Retina (tissue), 1 donor: ENCODE results near the gene ARPC1A.
"Not testable (repeated sequence)": the region's sequence is repeated elsewhere in the genome, so short reads cannot be mapped to it uniquely, and the experiment has no call there.

Experiments
- DNase-seq: peaks from one replicate; pipeline ENCODE4 v3.0.0-alpha.2; 2016

The ARPC1A gene

DNA sequence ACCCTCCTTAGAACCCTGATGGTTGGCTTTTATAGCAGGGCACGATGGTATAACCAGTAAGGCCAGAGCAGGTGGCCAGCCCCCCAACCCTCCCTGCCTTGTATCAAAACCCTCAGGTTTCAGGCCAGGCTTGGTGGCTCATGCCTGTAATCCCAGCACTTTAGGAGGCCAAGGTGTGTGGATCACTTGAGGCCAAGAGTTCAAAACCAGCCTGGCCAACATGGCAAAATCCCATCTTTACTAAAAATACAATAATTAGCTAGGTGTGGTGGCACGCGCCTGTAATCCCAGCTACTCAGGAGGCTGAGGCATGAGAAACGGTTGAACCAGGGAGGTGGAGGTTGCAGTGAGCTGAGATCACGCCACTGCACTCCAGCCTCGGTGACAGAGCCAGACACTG lies 3.0 kb upstream of the ARPC1A start:
- not testable (repeated sequence) for DNase-seq

DNA sequence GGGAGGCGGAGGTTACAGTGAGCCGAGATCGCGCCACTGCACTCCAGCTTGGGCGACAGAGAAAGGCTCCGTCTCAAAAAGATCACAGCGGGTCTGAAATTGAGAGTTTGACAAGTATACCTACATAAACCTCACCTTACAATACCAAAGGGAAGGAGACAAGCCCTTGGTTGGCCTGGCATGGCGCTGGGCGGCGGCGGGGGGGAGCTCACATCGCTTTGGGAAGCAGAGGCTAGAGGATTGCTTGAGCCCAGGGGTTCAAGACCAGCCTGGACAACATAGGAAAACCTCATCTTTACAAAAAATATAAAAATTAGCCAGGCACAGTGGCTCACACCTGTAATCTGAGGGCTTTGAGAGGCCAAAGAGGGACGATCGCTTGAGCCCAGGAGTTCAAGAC lies 1.1 kb upstream of the ARPC1A start:
- peak; percentile 3 for DNase-seq

DNA sequence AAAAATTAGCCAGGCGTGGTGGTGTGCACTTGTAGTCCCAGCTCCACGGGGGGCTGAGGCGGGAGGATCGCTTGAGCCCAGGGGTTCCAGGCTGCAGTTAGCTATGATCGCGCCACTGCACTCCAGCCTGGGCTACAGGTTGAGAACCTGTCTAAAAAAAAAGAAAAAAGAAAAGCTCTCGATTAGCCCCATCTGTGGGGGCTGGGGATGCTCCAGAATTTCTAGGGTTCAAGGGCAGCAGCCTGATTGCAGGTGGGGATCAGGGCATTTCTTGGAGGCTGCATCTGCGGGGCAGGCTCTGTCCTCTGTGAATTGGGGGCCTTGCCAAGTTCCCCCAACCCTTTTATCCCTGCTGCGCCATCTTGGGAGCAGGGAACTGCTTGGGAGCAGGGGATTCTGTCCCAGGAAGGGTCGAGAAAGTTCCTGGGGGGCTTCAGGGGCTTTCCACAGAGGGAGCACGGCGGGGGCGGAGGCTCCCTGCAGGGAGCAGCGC lies 651 bp upstream of the ARPC1A start:
- DNase-seq: no peak

DNA sequence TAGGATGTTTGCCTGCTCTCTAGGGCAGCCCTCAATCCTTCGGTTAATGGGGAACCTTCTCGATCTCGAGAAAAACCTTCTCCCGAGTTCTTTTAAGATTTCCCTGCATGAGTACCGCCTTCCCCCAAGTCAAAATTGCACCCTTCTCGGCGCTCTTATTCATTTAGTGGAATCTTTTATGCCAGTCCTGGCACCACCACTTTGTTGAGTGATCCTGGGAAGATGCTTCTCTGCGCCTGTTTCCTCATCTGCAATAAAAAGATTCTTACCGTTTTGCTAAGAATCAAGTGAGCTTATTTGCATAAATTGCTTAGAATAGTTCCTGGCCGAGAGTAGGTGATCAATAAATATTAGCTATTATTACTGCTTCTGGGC lies 697 bp downstream of the ARPC1A start:
- no peak for DNase-seq

DNA sequence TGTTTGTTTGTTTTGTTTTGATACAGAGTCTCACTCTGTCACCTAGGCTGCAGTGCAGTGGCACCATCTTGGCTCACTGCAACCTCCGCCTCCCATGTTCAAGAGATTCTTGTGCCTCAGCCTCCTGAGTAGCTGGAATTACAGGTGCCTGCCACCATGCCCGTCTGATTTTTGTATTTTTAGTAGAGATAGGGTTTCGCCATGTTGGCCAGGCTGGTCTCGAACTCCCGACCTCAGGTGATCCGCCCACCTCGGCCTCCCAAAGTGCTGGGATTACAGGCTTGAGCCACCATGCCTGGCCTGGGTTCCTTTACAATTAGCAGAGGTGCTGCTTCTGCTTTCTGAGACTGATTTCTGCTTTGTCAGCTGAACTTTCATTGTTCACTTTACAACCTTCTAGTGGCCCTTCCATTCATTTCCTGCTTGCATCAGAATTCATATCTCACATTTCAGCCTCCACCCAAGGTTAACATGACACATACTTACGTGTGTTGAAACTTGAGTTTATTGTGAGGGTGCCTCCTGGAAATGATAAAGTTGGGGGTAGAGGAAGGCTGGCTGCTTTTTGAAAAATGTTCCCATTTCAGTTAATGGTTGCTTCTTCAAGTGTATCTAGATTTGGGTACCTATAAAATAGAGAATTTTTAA lies 4.7 kb downstream of the ARPC1A start:
- not testable (repeated sequence) for DNase-seq

DNA sequence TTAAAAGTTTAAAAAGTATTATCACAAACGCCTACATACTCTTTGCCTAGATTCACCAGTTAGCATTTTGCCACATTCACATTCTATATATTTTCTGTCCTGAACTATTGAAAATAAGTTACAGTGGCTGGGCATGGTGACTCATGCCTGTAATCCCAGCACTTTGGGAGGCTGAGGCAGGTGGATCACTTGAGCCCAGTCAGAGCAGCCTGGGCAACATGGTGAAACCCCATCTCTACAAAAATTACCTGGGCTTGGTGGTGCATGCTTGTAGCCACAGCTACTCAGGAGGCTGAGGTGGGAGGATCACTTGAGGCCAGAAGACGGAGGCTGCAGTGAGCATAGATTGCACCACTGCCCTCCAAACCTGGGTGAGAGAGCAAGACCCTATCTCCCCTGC lies 5.3 kb downstream of the ARPC1A start:
- no peak for DNase-seq

DNA sequence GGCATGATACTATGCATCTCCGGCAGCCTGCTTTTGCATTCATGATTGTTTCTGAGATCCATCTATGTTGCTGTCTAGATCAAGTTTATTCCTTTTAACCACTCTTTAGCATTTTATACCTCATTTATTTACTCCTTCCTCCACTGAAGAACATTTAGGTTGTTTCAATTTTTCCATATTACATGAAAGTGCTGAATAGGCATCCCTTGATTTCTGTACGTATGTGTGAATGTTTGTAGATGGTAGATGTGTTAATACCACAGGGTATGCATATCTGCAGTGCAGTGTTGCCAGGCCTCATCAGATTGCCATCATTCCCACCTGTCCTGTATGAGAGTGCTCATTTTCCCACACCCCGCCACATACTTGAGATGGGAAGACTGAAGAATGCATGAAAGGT lies 13.9 kb downstream of the ARPC1A start:
- no peak for DNase-seq

DNA sequence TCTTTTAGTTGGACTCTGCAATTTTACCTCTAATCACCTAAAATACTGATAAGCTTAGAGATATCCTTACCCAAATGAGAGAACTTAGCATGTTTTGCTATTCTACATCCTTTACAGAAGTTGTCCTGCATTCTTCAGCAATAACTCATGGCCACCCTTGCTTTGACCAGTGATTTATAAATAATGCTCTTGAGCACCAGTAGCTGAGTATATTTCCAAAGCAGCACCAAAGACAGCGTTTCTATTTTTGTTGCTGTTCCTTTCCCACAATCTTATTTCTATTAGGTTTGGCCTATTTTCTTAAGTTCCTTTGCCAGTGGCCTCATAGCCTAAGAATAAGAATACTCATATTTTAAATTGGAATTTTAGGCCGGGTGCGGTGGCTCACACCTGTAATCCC lies 15.0 kb downstream of the ARPC1A start:
- no peak for DNase-seq

DNA sequence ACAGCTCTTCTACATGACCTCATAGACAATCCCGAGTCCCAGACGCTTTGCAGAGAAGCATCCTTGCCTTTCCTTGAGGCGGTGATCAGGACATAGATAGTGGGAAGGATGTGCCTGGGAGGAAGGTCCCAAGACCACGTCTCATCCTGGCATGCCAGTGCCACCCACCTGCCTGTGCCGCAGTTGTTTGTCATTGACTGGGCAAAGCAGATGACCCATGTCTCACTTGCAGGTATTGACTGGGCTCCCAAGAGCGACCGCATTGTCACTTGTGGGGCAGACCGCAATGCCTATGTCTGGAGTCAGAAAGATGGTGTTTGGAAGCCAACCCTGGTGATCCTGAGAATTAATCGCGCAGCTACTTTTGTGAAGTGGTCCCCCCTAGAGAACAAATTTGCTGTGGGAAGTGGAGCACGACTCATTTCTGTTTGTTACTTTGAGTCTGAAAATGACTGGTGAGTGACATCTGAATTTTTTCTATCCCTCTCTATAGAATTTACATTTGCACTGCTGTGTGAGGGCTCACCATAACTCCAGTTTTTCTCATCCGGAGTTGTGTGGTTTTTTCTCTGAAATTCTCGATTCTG lies 18.5 kb downstream of the ARPC1A start:
- no peak for DNase-seq

DNA sequence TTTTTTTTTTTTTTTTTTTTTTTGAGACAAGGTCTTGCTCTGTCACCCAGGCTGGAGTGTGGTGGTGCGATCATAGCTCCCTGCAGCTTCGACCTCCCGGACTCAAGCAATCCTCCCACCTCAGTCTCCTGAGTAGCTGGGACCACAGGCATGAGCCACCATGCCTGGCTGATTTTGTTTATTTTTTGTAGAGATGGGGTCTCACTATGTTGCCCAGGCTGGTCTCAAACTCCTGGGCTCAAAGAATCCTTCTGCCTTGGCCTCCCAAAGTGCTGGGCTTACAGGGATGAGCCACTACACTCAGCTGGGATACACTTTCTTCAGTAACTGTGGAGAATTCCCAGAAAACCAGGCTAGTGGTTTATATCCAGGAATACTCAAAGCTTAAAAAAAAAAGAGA lies 24.9 kb downstream of the ARPC1A start:
- not testable (repeated sequence) for DNase-seq

DNA sequence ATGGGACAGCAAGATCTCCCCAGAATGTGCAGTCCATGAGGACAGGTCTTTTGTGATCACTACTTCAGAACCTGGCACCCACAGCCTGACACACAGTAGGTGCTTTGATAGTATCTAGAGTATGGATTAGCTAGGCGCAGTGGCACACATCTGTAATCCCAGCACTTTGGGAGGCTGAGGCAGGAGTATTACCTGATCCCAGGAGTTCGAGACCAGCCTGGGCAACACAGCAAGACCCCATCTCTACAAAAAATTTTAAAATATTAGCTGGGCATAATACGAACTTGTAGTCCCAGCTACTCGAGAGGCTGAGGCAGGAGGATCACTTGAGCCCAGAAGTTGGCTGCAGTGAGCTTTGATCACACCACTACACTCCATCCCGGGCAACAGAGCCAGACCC lies 26.5 kb downstream of the ARPC1A start:
- no peak for DNase-seq

DNA sequence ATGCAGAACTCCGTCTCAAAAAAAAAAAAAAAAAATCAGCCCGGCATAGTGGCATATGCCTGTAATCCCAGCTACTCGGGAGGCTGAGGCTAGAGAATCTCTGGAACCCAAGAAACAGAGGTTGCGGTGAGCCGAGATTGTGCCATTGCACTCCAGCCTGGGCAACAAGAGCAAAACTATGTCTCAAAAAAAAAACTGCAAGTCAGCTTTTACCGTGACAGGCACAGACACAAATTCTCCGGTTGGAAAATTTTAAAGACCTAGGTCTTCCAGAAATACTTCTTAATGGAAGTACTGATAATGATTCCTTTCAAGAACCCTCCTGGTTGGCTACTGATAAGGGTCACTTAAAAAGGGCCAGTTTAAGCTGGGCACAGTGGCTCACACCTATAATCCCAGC lies 29.4 kb downstream of the ARPC1A start:
- DNase-seq: no peak

DNA sequence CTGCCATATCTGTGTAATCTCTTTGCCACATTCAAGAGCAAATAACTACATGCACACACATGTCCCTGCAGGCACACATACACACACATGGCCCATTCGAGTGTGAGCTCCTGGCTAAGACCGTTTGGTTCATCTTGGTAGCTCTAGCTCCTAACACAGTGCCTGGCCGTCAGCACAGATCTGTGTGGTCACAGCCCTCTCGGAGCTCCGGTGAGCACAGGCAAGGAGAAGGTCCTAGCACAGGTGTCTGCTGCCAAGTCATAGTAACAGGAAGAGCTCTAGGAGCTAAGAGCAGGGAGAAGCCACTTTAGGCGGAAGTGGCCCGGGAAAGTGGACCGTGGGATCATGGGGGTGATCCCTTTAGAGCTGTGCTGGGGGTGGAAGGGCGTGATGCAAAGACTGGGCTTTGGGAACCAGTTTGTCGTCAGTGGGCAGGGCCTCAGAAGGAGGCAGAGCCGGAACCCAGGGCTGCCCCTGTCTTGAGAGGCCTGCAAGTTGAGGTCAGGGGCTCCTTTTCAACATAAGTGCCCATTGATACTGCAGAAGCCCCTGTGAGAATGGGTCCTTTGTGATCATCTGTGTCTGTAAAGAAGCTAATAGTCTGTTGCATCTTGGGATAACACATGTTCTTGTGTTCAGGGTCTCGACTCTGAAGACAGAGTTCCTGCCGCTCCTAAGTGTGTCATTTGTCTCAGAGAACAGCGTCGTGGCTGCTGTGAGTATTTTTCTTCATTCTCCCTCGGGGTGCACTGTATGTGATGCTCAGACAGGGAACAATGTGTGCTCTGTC lies 32.2 kb downstream of the ARPC1A start:
- DNase-seq: no peak

DNA sequence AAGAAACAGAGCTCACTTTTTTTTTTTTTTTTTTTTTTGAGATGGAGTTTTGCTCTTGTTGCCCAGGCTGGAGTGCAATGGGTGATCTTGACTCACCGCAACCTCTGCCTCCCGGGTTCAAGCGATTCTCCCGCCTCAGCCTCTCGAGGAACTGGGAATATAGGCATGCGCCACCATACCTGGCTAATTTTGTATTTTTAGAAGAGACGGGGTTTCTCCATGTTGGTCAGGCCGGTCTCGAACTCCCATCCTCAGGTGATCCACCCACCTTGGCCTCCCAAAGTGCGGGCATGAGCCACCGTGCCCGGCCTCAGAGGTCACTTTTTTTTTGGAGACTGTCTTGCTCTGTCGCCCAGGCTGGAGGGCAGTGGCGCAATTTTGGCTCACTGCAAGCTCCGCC lies 32.8 kb downstream of the ARPC1A start:
- not testable (repeated sequence) for DNase-seq

DNA sequence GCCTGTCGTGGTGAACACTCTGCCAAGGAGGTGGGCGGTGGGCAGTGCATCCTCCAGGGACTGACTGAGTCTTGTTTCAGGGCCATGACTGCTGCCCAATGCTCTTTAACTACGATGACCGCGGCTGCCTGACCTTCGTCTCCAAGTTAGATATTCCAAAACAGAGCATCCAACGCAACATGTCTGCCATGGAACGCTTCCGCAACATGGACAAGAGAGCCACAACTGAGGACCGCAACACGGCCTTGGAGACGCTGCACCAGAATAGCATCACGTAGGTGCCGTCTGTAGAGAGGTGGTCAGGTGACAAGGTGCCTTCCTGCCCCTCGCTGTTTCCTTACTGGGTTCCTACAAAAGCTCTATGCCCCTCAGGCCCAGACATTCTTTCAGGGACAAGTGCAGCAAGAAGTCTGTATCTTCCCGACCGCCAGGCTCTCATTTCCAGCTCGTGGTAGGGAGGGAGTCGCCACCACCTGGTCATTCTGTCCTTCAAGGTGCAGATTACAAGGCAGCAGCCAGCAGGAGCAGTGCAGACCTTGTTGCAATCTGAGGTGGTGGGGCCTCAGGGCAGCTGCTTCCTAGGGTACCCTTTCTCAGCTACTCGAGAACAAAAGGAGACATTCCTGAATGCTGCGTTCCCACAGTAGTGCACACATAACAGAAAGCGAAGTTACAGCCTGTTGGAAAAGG lies 33.9 kb downstream of the ARPC1A start:
- no peak for DNase-seq

DNA sequence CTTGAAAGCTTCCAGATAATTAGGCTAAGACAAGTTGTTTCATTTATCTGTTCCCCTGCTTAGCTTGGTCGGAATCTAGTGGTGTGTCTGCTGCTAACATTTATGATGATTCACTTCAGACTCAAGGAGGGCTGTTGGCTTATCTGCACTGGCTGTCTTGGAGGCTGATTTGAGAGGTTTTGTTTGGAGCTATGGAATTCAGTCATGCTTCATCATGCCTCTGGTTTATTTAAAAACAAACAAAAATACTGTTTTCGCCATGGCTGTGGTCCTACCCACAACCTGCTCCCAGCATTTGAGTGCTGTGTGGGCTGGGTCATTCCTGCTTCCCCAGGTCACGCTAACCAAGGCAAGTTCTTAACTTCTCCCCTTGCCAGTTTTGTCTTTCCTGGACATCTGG lies 37.1 kb downstream of the ARPC1A start:
- DNase-seq: no peak

DNA sequence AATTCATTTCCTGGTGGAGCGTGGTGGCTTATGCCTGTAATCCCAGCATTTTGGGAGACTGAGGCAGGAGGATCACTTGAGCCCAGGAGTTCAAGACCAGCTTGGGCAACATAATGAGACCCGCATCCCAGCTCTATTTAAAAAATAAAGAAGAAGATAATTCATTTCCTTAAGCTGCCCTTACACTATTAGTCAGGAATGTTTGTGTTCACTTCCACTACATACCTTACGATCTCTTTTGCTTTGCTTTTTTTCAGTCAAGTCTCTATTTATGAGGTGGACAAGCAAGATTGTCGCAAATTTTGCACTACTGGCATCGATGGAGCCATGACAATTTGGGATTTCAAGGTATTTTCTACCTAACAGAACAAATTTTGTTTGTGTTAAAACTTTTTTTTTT lies 37.6 kb downstream of the ARPC1A start:
- DNase-seq: no peak

DNA sequence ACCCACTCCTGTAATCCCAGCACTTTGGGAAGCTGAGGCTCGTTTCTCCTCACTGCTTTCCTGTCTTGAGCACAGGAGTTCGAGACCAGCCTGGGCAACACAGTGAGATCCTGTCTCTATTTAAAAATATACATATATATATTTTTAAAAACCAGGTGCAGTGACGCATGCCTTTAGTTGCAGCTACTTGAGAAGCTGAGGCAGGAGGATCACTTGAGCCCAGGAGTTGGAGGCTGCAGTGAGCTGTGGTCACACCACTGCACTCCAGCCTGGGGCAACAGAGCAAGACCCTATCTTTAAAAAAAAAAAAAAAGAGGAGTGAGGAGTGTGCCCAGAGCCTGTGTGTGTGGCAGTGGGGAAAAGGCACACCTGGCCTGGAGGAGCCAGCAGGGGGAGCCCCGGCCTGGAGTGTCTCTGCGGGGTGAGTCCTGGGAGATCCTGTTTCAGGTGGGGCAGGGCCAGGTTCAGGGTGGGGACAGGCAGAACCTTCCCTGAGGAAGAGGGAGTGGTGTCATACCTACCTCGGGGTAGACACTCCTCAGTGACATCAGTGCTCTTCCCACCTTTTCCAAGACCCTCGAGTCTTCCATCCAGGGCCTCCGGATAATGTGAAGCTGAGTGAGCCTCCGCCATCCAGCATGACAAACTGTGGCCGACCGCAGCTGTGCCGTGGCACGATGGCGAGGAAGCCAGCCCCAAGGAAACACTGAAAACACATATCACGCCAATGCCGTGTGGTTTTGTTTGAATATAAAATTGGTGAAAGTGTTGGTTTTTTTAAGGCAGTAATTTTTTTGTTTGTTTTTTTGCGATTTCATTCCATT lies 39.8 kb downstream of the ARPC1A start:
- no peak for DNase-seq

DNA sequence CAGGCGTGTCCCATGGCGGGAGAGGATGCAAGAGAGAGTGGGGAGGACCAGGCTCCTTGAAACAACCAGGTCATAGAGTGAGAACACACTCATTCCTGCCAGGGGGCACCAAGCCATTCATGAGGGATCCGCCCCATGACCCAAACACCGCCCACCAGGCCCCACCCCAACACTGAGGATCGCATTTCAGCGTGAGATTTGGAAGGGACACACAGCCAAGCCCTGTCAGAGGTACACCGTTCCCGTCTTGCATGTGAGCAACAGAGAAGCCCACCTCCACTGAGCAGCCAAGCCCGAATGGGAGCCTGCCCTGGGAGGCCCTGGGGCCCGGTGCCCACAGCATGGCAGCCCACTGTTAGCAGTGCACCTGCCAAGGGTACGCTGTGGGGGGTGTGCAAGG lies 40.9 kb downstream of the ARPC1A start:
- no peak for DNase-seq

DNA sequence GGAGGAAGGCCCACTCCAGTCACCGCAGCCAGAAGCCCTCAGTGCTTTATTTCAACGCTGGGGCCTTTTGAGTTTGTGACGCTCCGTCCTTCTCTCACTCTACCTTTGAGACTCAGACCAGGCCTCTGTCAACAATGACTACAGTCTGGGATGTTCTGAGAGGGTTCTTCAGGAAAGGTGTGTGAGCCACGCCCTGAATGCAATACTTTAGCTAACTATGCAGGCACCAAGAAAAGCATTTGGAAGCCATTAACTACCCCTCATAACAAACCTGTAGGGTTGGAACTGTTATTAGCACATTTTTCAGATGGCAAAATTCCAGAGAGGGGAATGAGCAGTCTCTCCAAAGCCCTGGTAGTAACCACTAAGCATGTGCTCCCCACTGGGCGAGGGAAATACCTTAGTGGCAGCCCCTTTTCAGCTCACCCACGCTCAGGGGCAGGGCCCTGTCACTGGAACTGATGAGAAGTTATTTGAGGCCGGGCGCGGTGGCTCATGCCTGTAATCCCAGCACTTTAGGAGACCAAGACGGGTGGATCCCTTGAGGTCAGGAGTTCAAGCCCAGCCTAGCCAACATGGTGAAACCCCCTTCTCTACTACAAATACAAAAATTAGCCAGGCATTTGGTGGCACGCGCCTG lies 43.2 kb downstream of the ARPC1A start:
- no peak for DNase-seq

DNA sequence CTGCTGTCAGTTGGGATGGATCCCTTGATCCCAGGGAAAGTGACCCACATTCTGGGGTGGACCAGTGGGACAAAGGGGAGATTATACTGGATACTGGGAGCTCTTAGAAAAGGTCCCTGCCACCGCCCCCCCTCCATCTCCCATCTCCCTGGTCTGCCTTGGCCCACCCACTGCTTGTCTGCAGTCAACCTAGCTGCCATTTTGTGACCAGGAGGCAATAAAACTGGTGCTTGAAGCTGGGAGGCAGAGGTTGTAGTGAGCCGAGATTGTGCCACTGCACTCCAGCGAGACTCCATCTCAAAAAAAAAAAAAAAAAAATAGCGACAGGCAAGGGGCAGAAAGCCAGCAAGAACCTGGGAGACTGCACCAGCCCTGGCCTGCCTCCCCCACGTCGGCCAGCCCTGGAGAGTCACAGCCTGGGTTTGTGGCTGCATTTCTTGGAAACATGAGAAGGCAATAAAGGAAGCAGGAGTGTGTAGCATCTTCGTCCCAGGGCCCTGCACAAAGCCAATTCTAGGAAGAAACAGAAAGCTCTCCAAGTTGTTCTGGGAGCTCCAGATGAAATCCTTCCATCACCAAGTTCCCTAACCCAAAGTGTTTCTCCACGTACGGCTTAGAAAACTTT lies 44.2 kb downstream of the ARPC1A start:
- no peak for DNase-seq
